HEK293 (cell line): Measurements from ENCODE around the gene GRIP1.

Experiments
- HOXA7 ChIP-seq: sonication (generic); formaldehyde crosslinking; IDR thresholded peaks from 2 replicates; pipeline ENCODE4 v1.8.1; 2022; ENCODE audit warnings: missing genetic modification reagents, borderline replicate concordance
- KLF17 ChIP-seq: fragments of 450-650 bp; formaldehyde crosslinking; IDR thresholded peaks from 2 replicates; pipeline ENCODE4 v1.5.1; 2016; ENCODE audit warnings: missing biosample characterization, missing genetic modification characterization
- PATZ1 ChIP-seq: fragments of 450-650 bp; formaldehyde crosslinking; IDR thresholded peaks from 2 replicates; pipeline ENCODE4 v1.5.1; 2016; ENCODE audit warnings: missing biosample characterization, missing genetic modification characterization
- PRDM6 ChIP-seq: fragments of 450-650 bp; formaldehyde crosslinking; IDR thresholded peaks from 2 replicates; pipeline ENCODE4 v1.5.1; 2017; ENCODE audit warnings: missing biosample characterization, missing genetic modification characterization
- ZBTB17 ChIP-seq: fragments of 450-650 bp; formaldehyde crosslinking; IDR thresholded peaks from 2 replicates; pipeline ENCODE4 v1.5.1; 2016; ENCODE audit warnings: missing biosample characterization, missing genetic modification characterization
- ZNF132 ChIP-seq: fragments of 450-650 bp; formaldehyde crosslinking; IDR thresholded peaks from 2 replicates; pipeline ENCODE4 v1.5.1; 2017; ENCODE audit warnings: missing biosample characterization, missing genetic modification characterization, borderline replicate concordance
- ZNF133 ChIP-seq: fragments of 450-650 bp; formaldehyde crosslinking; IDR thresholded peaks from 2 replicates; pipeline ENCODE4 v1.5.1; 2016; ENCODE audit warnings: missing biosample characterization, missing genetic modification characterization
- ZNF140 ChIP-seq: fragments of 450-650 bp; formaldehyde crosslinking; IDR thresholded peaks from 2 replicates; pipeline ENCODE4 v1.5.1; 2016; ENCODE audit warnings: missing biosample characterization, missing genetic modification characterization
- ZNF148 ChIP-seq: fragments of 450-650 bp; formaldehyde crosslinking; IDR thresholded peaks from 2 replicates; pipeline ENCODE4 v1.5.0; 2017; ENCODE audit warnings: missing biosample characterization, missing genetic modification characterization, borderline replicate concordance
- ZNF169 ChIP-seq: fragments of 450-650 bp; formaldehyde crosslinking; IDR thresholded peaks from 2 replicates; pipeline ENCODE4 v1.5.1; 2016; ENCODE audit warnings: missing biosample characterization, missing genetic modification characterization
- ZNF174 ChIP-seq: fragments of 450-650 bp; formaldehyde crosslinking; IDR thresholded peaks from 2 replicates; pipeline ENCODE4 v1.5.0; 2017; ENCODE audit warnings: missing biosample characterization, mild to moderate bottlenecking, missing genetic modification characterization
- ZNF324 ChIP-seq: fragments of 450-650 bp; formaldehyde crosslinking; IDR thresholded peaks from 2 replicates; pipeline ENCODE4 v1.5.1; 2016; ENCODE audit warnings: missing biosample characterization, missing genetic modification characterization
- ZNF350 ChIP-seq: fragments of 450-650 bp; formaldehyde crosslinking; IDR thresholded peaks from 2 replicates; pipeline ENCODE4 v1.5.0; 2017; ENCODE audit warnings: missing biosample characterization, mild to moderate bottlenecking, missing genetic modification characterization
- ZNF398 ChIP-seq: fragments of 450-650 bp; formaldehyde crosslinking; IDR thresholded peaks from 2 replicates; pipeline ENCODE4 v1.5.1; 2017; ENCODE audit warnings: missing biosample characterization, missing genetic modification characterization
- ZNF501 ChIP-seq: fragments of 450-650 bp; formaldehyde crosslinking; IDR thresholded peaks from 2 replicates; pipeline ENCODE4 v1.5.1; 2016; ENCODE audit warnings: missing biosample characterization, missing genetic modification characterization
- ZNF513 ChIP-seq: fragments of 450-650 bp; IDR thresholded peaks from 2 replicates; pipeline ENCODE4 v1.5.1; 2018; ENCODE audit warnings: missing biosample characterization, missing genetic modification characterization
- ZNF521 ChIP-seq: fragments of 450-650 bp; formaldehyde crosslinking; IDR thresholded peaks from 2 replicates; pipeline ENCODE4 v1.5.1; 2017; ENCODE audit warnings: missing biosample characterization, mild to moderate bottlenecking, missing genetic modification characterization
- ZNF529 ChIP-seq: fragments of 450-650 bp; formaldehyde crosslinking; IDR thresholded peaks from 2 replicates; pipeline ENCODE4 v1.5.1; 2017; ENCODE audit warnings: missing genetic modification characterization, missing biosample characterization; ENCODE audit not compliant: insufficient replicate concordance
- ZNF549 ChIP-seq: fragments of 450-650 bp; IDR thresholded peaks from 2 replicates; pipeline ENCODE4 v1.5.1; 2018; ENCODE audit warnings: missing biosample characterization, missing genetic modification characterization, mild to moderate bottlenecking, inconsistent platforms, moderate library complexity
- ZNF558 ChIP-seq: fragments of 450-650 bp; formaldehyde crosslinking; IDR thresholded peaks from 2 replicates; pipeline ENCODE4 v1.5.1; 2016; ENCODE audit warnings: missing biosample characterization, missing genetic modification characterization
- ZNF561 ChIP-seq: fragments of 450-650 bp; IDR thresholded peaks from 2 replicates; pipeline ENCODE4 v1.5.1; 2018; ENCODE audit warnings: missing biosample characterization, missing genetic modification characterization, borderline replicate concordance
- ZNF585B ChIP-seq: fragments of 450-650 bp; formaldehyde crosslinking; IDR thresholded peaks from 2 replicates; pipeline ENCODE4 v1.5.1; 2016; ENCODE audit warnings: missing biosample characterization, missing genetic modification characterization
- ZNF629 ChIP-seq: fragments of 450-650 bp; formaldehyde crosslinking; IDR thresholded peaks from 2 replicates; pipeline ENCODE4 v1.5.1; 2017; ENCODE audit warnings: missing biosample characterization, missing genetic modification characterization
- ZNF658 ChIP-seq: fragments of 450-650 bp; formaldehyde crosslinking; IDR thresholded peaks from 2 replicates; pipeline ENCODE4; 2016; ENCODE audit warnings: missing biosample characterization, missing genetic modification characterization
- ZNF701 ChIP-seq: fragments of 450-650 bp; formaldehyde crosslinking; IDR thresholded peaks from 2 replicates; pipeline ENCODE4 v1.5.1; 2016; ENCODE audit warnings: missing biosample characterization, missing genetic modification characterization
- ZSCAN30 ChIP-seq: fragments of 450-650 bp; IDR thresholded peaks from 2 replicates; pipeline ENCODE4 v1.5.1; 2018; ENCODE audit warnings: missing biosample characterization, mild to moderate bottlenecking, missing genetic modification characterization, moderate library complexity
- ZSCAN5A ChIP-seq: fragments of 450-650 bp; formaldehyde crosslinking; IDR thresholded peaks from 2 replicates; pipeline ENCODE4 v1.5.1; 2016; ENCODE audit warnings: missing biosample characterization, missing genetic modification characterization

Gene GRIP1

GRCh38 chr12:66644151-66644550, 34.7 kb downstream of the GRIP1 start (continued):
- TF ChIP-seq PRDM6 (tag by site-specific recombination), result peak; percentile 77
- TF ChIP-seq ZSCAN30, result 0 out of 2 replicates have a peak, but pooled peaks have one; percentile 41
- no peak for TF ChIP-seq ZNF140 (tag by site-specific recombination)
- no peak for TF ChIP-seq ZNF132 (tag by site-specific recombination)
- TF ChIP-seq ZSCAN5A (tag by site-specific recombination), result no peak
- no peak for TF ChIP-seq PATZ1 (tag by site-specific recombination)
- TF ChIP-seq ZNF174, result no peak
- no peak for TF ChIP-seq ZNF521 (tag by site-specific recombination)
- 0 out of 2 replicates have a peak, but pooled peaks have one; percentile 29 for TF ChIP-seq ZNF350 (tag by site-specific recombination)
- TF ChIP-seq ZNF629 (tag by site-specific recombination), result no peak
- TF ChIP-seq ZNF501 (tag by site-specific recombination), result no peak
- 0 out of 2 replicates have a peak, but pooled peaks have one; percentile 19 for TF ChIP-seq ZNF398
- TF ChIP-seq ZNF529, result no peak
- no peak for TF ChIP-seq ZNF558 (tag by site-specific recombination)
- no peak for TF ChIP-seq ZNF561
- peak; percentile 34; the same call in 1 of the 2 replicates for TF ChIP-seq ZBTB17 (tag by site-specific recombination)
- TF ChIP-seq ZNF585B (tag by site-specific recombination), result no peak
- no peak for TF ChIP-seq ZNF133 (tag by site-specific recombination)
- no peak for TF ChIP-seq HOXA7
- TF ChIP-seq ZNF513 (tag by site-specific recombination), result no peak
- TF ChIP-seq ZNF549 (tag by site-specific recombination), result no peak
- no peak for TF ChIP-seq ZNF148 (tag by site-specific recombination)
- no peak for TF ChIP-seq ZNF658 (tag by site-specific recombination)
- no peak for TF ChIP-seq ZNF701 (tag by site-specific recombination)
- no peak for TF ChIP-seq ZNF169 (tag by site-specific recombination)
- no peak for TF ChIP-seq ZNF324 (tag by site-specific recombination)
- no peak for TF ChIP-seq KLF17 (tag by site-specific recombination)
